Measurements from ENCODE around the gene DAND5. TPM values are rescaled to one million over a fixed set of nuclear protein-coding genes. Genes with fewer than 3 reads are reported as not detected.

Gene DAND5
- total and polyA plus RNA-seq, 2 of the 13 experiments (the other 11 are each of a cell fraction or from before 2014, with no cell fraction given), result 0.04 TPM; not detected in 1

- TF ChIP-seq FOXC1 (CRISPR knock-in tag; IDR thresholded peaks at IDR 0.05; ENCODE audit: borderline replicate concordance) (peak; percentile 55; the same call in 1 of the 2 replicates), MIER2 (CRISPR knock-in tag; IDR thresholded peaks at IDR 0.05) (0 out of 2 replicates have a peak, but pooled peaks have one; percentile 37), EHMT2 (IDR thresholded peaks at IDR 0.05; ENCODE audit: borderline replicate concordance, low read depth, low read length) (no peak), ZNF460 (CRISPR knock-in tag; IDR thresholded peaks at IDR 0.05; ENCODE audit: borderline replicate concordance) (no peak), ZNF614 (CRISPR knock-in tag; IDR thresholded peaks at IDR 0.05; ENCODE audit: borderline replicate concordance) (peak; percentile 70), KLF16 (CRISPR knock-in tag; IDR thresholded peaks at IDR 0.05) (peak in 1 of 2 experiments; percentile 82; a peak in 1 of 4 replicates), ZNF567 (CRISPR knock-in tag; IDR thresholded peaks at IDR 0.05; ENCODE audit: borderline replicate concordance) (0 out of 2 replicates have a peak, but pooled peaks have one; percentile 10), KMT2B (CRISPR knock-in tag; IDR thresholded peaks at IDR 0.05) (peak; percentile 68; the same call in 1 of the 2 replicates), PBX2 (CRISPR knock-in tag; IDR thresholded peaks at IDR 0.05) (no peak), ZNF552 (CRISPR knock-in tag; IDR thresholded peaks at IDR 0.05; ENCODE audit: borderline replicate concordance) (peak; percentile 42; the same call in 1 of the 2 replicates), PRDM4 (CRISPR knock-in tag; IDR thresholded peaks at IDR 0.05; ENCODE audit: borderline replicate concordance) (no peak), ZNF382 (CRISPR knock-in tag; IDR thresholded peaks at IDR 0.05; ENCODE audit: borderline replicate concordance) (no peak), HMGXB4 (CRISPR knock-in tag; IDR thresholded peaks at IDR 0.05; ENCODE audit: borderline replicate concordance in 1 of 2, low read depth in 1 of 2) (peak; percentile 67 to 75; a peak in 3 of 4 replicates), ZNF747 (CRISPR knock-in tag; IDR thresholded peaks at IDR 0.05; ENCODE audit: borderline replicate concordance) (peak; percentile 87), AHDC1 (CRISPR knock-in tag; IDR thresholded peaks at IDR 0.05; ENCODE audit: borderline replicate concordance) (peak; percentile 51), RFX3 (CRISPR knock-in tag; IDR thresholded peaks at IDR 0.05) (no peak)
Measured at GRCh38 chr19:12945479-12946091, 23.8 kb upstream of the DAND5 start, which contains the start of gene RAD23A (continued).

Data from HepG2 (cell line).